ENCODE results near the gene UNC79.

The UNC79 gene

GRCh38 chr14:93663317-93663716 is 232.6 kb downstream of the UNC79 start:
- no peak for DNase-seq (ENCODE audit: low spot score)

GRCh38 chr14:93665169-93665568 is 234.4 kb downstream of the UNC79 start:
- DNase-seq (ENCODE audit: low spot score), result no peak

- DNase-seq (ENCODE audit: low spot score), result no peak
Measured at GRCh38 chr14:93669632-93670031, 238.9 kb downstream of the UNC79 start.

GRCh38 chr14:93674343-93674742 is 243.6 kb downstream of the UNC79 start:
- no peak for DNase-seq (ENCODE audit: low spot score)

GRCh38 chr14:93675651-93676050 is 244.9 kb downstream of the UNC79 start:
- no peak for DNase-seq (ENCODE audit: low spot score)

- DNase-seq (ENCODE audit: low spot score), result no peak
Measured at GRCh38 chr14:93676416-93676958, 245.7 kb downstream of the UNC79 start.

- no peak for DNase-seq (ENCODE audit: low spot score)
Measured at GRCh38 chr14:93682459-93682858, 251.7 kb downstream of the UNC79 start.

- no peak for DNase-seq (ENCODE audit: low spot score)
Measured at GRCh38 chr14:93683226-93683625, 252.5 kb downstream of the UNC79 start.

GRCh38 chr14:93685121-93685895 is 254.6 kb downstream of the UNC79 start:
- no peak for DNase-seq (ENCODE audit: low spot score)

- no peak for DNase-seq (ENCODE audit: low spot score)
Measured at GRCh38 chr14:93686268-93686667, 255.5 kb downstream of the UNC79 start.

- DNase-seq (ENCODE audit: low spot score), result no peak
Measured at GRCh38 chr14:93688239-93688666, 257.5 kb downstream of the UNC79 start.

GRCh38 chr14:93688820-93689219 is 258.1 kb downstream of the UNC79 start:
- DNase-seq (ENCODE audit: low spot score), result peak; percentile 33

GRCh38 chr14:93690146-93690545 is 259.4 kb downstream of the UNC79 start:
- no peak for DNase-seq (ENCODE audit: low spot score)

- DNase-seq (ENCODE audit: low spot score), result peak; percentile 72
Measured at GRCh38 chr14:93691042-93691780, 260.5 kb downstream of the UNC79 start.

GRCh38 chr14:93693914-93694313 is 263.2 kb downstream of the UNC79 start:
- DNase-seq (ENCODE audit: low spot score), result no peak

GRCh38 chr14:93700928-93701327 is 270.2 kb downstream of the UNC79 start:
- no peak for DNase-seq (ENCODE audit: low spot score)

- DNase-seq (ENCODE audit: low spot score), result no peak
Measured at GRCh38 chr14:93701562-93701961, 270.8 kb downstream of the UNC79 start.

- DNase-seq (ENCODE audit: low spot score), result no peak
Measured at GRCh38 chr14:93702946-93703345, 272.2 kb downstream of the UNC79 start.

GRCh38 chr14:93703941-93704340 is 273.2 kb downstream of the UNC79 start:
- no peak for DNase-seq (ENCODE audit: low spot score)

GRCh38 chr14:93705513-93706156 is 274.9 kb downstream of the UNC79 start:
- DNase-seq (ENCODE audit: low spot score), result no peak

GRCh38 chr14:93706360-93706955 is 275.7 kb downstream of the UNC79 start:
- no peak for DNase-seq (ENCODE audit: low spot score)

GRCh38 chr14:93707475-93707874 is 276.7 kb downstream of the UNC79 start:
- DNase-seq (ENCODE audit: low spot score), result no peak

Measured in putamen (tissue), 1 donor.